DOHH2 (cell line): ENCODE data around the gene POLR2C.

Source experiments
- CTCF ChIP-seq: fragments of 200-600 bp; sonication (generic); IDR thresholded peaks from one replicate; pipeline ENCODE4 v1.5.1; 2014; ENCODE audit warnings: antibody characterized with exemption, mild to moderate bottlenecking, low read depth, low read length; ENCODE audit not compliant: poor library complexity, severe bottlenecking
- EZH2phosphoT487 ChIP-seq: fragments of 200-600 bp; sonication (generic); IDR thresholded peaks from 2 replicates; pipeline ENCODE4 v1.6.1; 2017; ENCODE audit warnings: borderline replicate concordance, mild to moderate bottlenecking, antibody characterized with exemption, low read length, moderate library complexity, mixed read lengths

GRCh38 chr16:57464523-57464922 is 2.0 kb downstream of the POLR2C start:
- no peak for TF ChIP-seq CTCF
- no peak for TF ChIP-seq EZH2phosphoT487
